IMR-90 (cell line): ENCODE data around the gene RHBDL3. TPM values are rescaled to one million over a fixed set of nuclear protein-coding genes. Genes with fewer than 3 reads are reported as not detected.

Experiments used
- ATAC-seq: fragments of 200-7000 bp; cut with Tn5 transposase; 2 replicates; pipeline ENCODE4 v1.9.1; 2020; ENCODE audit warnings: low read depth, mild to moderate bottlenecking, moderate library complexity
- BruUV-seq: library from RNA; stranded (reverse); fragments of 400-500 nt; replicated peaks from 2 replicates; lab custom pipeline; 2021; lab: Mats Ljungman, UMichigan
- CTCF ChIA-PET: fragments of 300-600 bp; formaldehyde crosslinking; extraction: SDS; loops from one replicate; lab custom pipeline; 2021; ENCODE audit warnings: antibody characterized with exemption; lab: Yijun Ruan, JAX
- POLR2A ChIA-PET: fragments of 300-600 bp; sonication (Branson Sonifier 250); formaldehyde crosslinking; loops from one replicate; lab custom pipeline; 2022; ENCODE audit warnings: antibody characterized with exemption; ENCODE audit not compliant: unreplicated experiment; lab: Charles Lee
- DNase-seq: peaks from one replicate; pipeline ENCODE4 v3.0.0; 2013
- H2AFZ ChIP-seq: replicated peaks from 2 replicates; pipeline ENCODE3; 2013; ENCODE audit warnings: low read length, mild to moderate bottlenecking; ENCODE audit not compliant: poor library complexity
- H2AK5ac ChIP-seq: 2 replicates; pipeline ENCODE4 v1.6.1; 2013; ENCODE audit warnings: low read depth, low read length, inconsistent platforms
- H2AK9ac ChIP-seq: replicated peaks from 2 replicates; pipeline ENCODE3; 2013; ENCODE audit warnings: mild to moderate bottlenecking, low read depth, low read length, moderate library complexity; ENCODE audit not compliant: poor library complexity
- H2BK120ac ChIP-seq: 2 replicates; pipeline ENCODE4 v1.6.1; 2013; ENCODE audit warnings: low read depth, low read length, inconsistent platforms
- H2BK15ac ChIP-seq: 3 replicates; pipeline ENCODE4 v1.6.1; 2013; ENCODE audit warnings: low read depth, low read length, inconsistent platforms
- H2BK20ac ChIP-seq: 2 replicates; pipeline ENCODE4 v1.6.1; 2013; ENCODE audit warnings: low read depth, mild to moderate bottlenecking, inconsistent platforms, low read length, moderate library complexity
- H2BK5ac ChIP-seq: 2 replicates; pipeline ENCODE4 v1.6.1; 2013; ENCODE audit warnings: mild to moderate bottlenecking, low read depth, low read length, inconsistent platforms; ENCODE audit not compliant: poor library complexity, severe bottlenecking
- H3K14ac ChIP-seq: replicated peaks from 2 replicates; pipeline ENCODE4 v1.6.1; 2013; ENCODE audit warnings: low read depth, low read length, inconsistent platforms
- H3K18ac ChIP-seq: 2 replicates; pipeline ENCODE4 v1.6.1; 2013; ENCODE audit warnings: low read depth, low read length, control low read depth
- H3K23ac ChIP-seq: 2 replicates; pipeline ENCODE4 v1.6.1; 2013; ENCODE audit warnings: low read depth, low read length, inconsistent platforms
- H3K27ac ChIP-seq: 2 replicates; pipeline ENCODE4 v1.5.1; 2013; ENCODE audit warnings: mild to moderate bottlenecking, control low read depth, low read length; ENCODE audit not compliant: insufficient read depth
- H3K27me3 ChIP-seq: 2 replicates; pipeline ENCODE4 v1.6.1; 2013; ENCODE audit warnings: low read length; ENCODE audit not compliant: control insufficient read depth, insufficient read depth
- H3K36me3 ChIP-seq: 2 replicates; pipeline ENCODE4 v1.6.1; 2013; ENCODE audit warnings: low read length, mixed read lengths; ENCODE audit not compliant: control insufficient read depth, insufficient read depth
- H3K4ac ChIP-seq: 2 replicates; pipeline ENCODE4 v1.6.1; 2013; ENCODE audit warnings: low read depth, low read length, inconsistent platforms
- H3K4me1 ChIP-seq: 2 replicates; pipeline ENCODE4 v1.6.1; 2013; ENCODE audit warnings: low read length, mixed read lengths; ENCODE audit not compliant: control insufficient read depth, insufficient read depth
- H3K4me2 ChIP-seq: 2 replicates; pipeline ENCODE4 v1.6.1; 2013; ENCODE audit warnings: low read depth, mild to moderate bottlenecking, control low read depth, low read length, moderate library complexity
- H3K4me3 ChIP-seq: 2 replicates; pipeline ENCODE4 v1.5.1; 2013; ENCODE audit warnings: low read depth, mild to moderate bottlenecking, control low read depth, low read length, moderate library complexity; ENCODE audit not compliant: insufficient read depth
- H3K56ac ChIP-seq: 2 replicates; pipeline ENCODE4 v1.6.1; 2013; ENCODE audit warnings: low read length, inconsistent platforms; ENCODE audit not compliant: insufficient read depth; ENCODE audit errors: extremely low read depth
- H3K79me1 ChIP-seq, 2 experiments: 2 replicates each; pipeline ENCODE4 v1.6.1; 2013; ENCODE audit warnings: low read length in 2 of 2, inconsistent platforms in 1 of 2, low read depth in 1 of 2
- H3K9ac ChIP-seq: 2 replicates; pipeline ENCODE4 v1.6.1; 2013; ENCODE audit warnings: low read depth, low read length, control low read depth
- H3K9me1 ChIP-seq: 2 replicates; pipeline ENCODE4 v1.6.1; 2013; ENCODE audit warnings: low read length, inconsistent platforms; ENCODE audit not compliant: insufficient read depth
- H3K9me3 ChIP-seq: 2 replicates; pipeline ENCODE4 v1.6.1; 2013; ENCODE audit warnings: low read length; ENCODE audit not compliant: control insufficient read depth, insufficient read depth
- H4K20me1 ChIP-seq: 2 replicates; pipeline ENCODE4 v1.6.1; 2013; ENCODE audit warnings: low read length, inconsistent platforms; ENCODE audit not compliant: insufficient read depth
- H4K5ac ChIP-seq: 2 replicates; pipeline ENCODE4 v1.6.1; 2013; ENCODE audit warnings: mild to moderate bottlenecking, low read depth, low read length, control low read depth
- H4K8ac ChIP-seq, 2 experiments: 2 replicates each; pipeline ENCODE4 v1.6.1; 2013; ENCODE audit warnings: low read depth in 2 of 2, low read length in 2 of 2, control low read depth in 1 of 2, inconsistent platforms in 1 of 2
- H4K91ac ChIP-seq: 2 replicates; pipeline ENCODE4 v1.6.1; 2013; ENCODE audit warnings: low read depth, low read length, inconsistent platforms; ENCODE audit not compliant: insufficient read depth
- BHLHE40 ChIP-seq: fragments of 150-350 bp; IDR thresholded peaks from 2 replicates; pipeline ENCODE4 v1.6.1; 2016; ENCODE audit warnings: mild to moderate bottlenecking, low read depth, low read length
- CEBPB ChIP-seq: IDR thresholded peaks from 2 replicates; pipeline ENCODE4 v1.6.1; 2012; ENCODE audit warnings: low read depth, low read length, improper control_type of control experiment
- CHD1 ChIP-seq: IDR thresholded peaks from 2 replicates; pipeline ENCODE4 v1.6.1; 2012; ENCODE audit warnings: low read depth, low read length, improper control_type of control experiment
- CTCF ChIP-seq: conservative IDR thresholded peaks from 2 replicates; pipeline ENCODE4 v1.5.1; 2012; ENCODE audit warnings: mild to moderate bottlenecking, low read depth, low read length, improper control_type of control experiment
- FOS ChIP-seq: fragments of 150-350 bp; IDR thresholded peaks from 2 replicates; pipeline ENCODE4 v1.6.1; 2016; ENCODE audit warnings: low read depth, low read length
- MAFK ChIP-seq: IDR thresholded peaks from 2 replicates; pipeline ENCODE4 v1.6.1; 2012; ENCODE audit warnings: low read depth, low read length, improper control_type of control experiment
- MAZ ChIP-seq: IDR thresholded peaks from 2 replicates; pipeline ENCODE4 v1.6.1; 2012; ENCODE audit warnings: low read depth, mild to moderate bottlenecking, low read length, improper control_type of control experiment, moderate library complexity, borderline replicate concordance
- MXI1 ChIP-seq: IDR thresholded peaks from 2 replicates; pipeline ENCODE4 v1.6.1; 2012; ENCODE audit warnings: low read depth, mild to moderate bottlenecking, low read length, moderate library complexity, borderline replicate concordance
- NFE2L2 ChIP-seq: fragments of 150-350 bp; IDR thresholded peaks from 2 replicates; pipeline ENCODE4 v1.6.1; 2016; ENCODE audit warnings: low read depth, mild to moderate bottlenecking, low read length
- POLR2A ChIP-seq: IDR thresholded peaks from 2 replicates; pipeline ENCODE4 v1.6.1; 2012; ENCODE audit warnings: mild to moderate bottlenecking, low read depth, low read length
- RAD21 ChIP-seq: IDR thresholded peaks from 2 replicates; pipeline ENCODE4 v1.6.1; 2012; ENCODE audit warnings: low read length, improper control_type of control experiment
- RCOR1 ChIP-seq: IDR thresholded peaks from 2 replicates; pipeline ENCODE4 v1.6.1; 2012; ENCODE audit warnings: mild to moderate bottlenecking, low read length, improper control_type of control experiment; ENCODE audit not compliant: insufficient replicate concordance
- RFX5 ChIP-seq: IDR thresholded peaks from 2 replicates; pipeline ENCODE4 v1.8.0; 2012; ENCODE audit warnings: low read depth, mild to moderate bottlenecking, low read length, moderate library complexity
- SMC3 ChIP-seq: fragments of 150-350 bp; IDR thresholded peaks from 2 replicates; pipeline ENCODE4 v1.6.1; 2016; ENCODE audit warnings: low read depth, mild to moderate bottlenecking, antibody characterized with exemption, low read length, moderate library complexity
- USF2 ChIP-seq: fragments of 150-350 bp; IDR thresholded peaks from 2 replicates; pipeline ENCODE4 v1.6.1; 2017; ENCODE audit warnings: mild to moderate bottlenecking, antibody characterized with exemption, low read length, low read depth
- WGBS, 2 experiments: methylation state at CpG; one replicate each; pipeline versions ENCODE4 v1.1.5 to v1.1.7; 2013; ENCODE audit warnings: missing lambda C conversion rate in 2 of 2; ENCODE audit not compliant: insufficient read length in 1 of 2; ENCODE audit errors: extremely low coverage in 2 of 2; 5-methylcytosine and 5-hydroxymethylcytosine counted together
- dilution Hi-C: fragments of 300-500 bp; cut with HindIII; formaldehyde crosslinking; loops from one replicate; pipeline ENCODE4 v1.14.3; 2018; ENCODE audit warnings: low sequenced_read_pairs; ENCODE audit not compliant: unreplicated experiment
- in situ Hi-C: fragments of 300-500 bp; cut with MboI; formaldehyde crosslinking; loops from 3 replicates; pipeline ENCODE4 v1.14.3; 2019; ENCODE audit warnings: low sequenced_read_pairs, inconsistent platforms, mixed read lengths
- intact Hi-C: fragments of 100-400 bp; cut with micrococcal nuclease; formaldehyde crosslinking; loops from 2 replicates; pipeline ENCODE4 v1.10.0; 2022
- polyA plus RNA-seq, 3 experiments: library from polyadenylated mRNA; depleted of rRNA; stranded (reverse); fragments of >200 nt; gene quantifications; 2 replicates each; pipeline ENCODE4 v1.2.3, GENCODE V29; 2012; ENCODE audit warnings: low replicate concordance in 1 of 3
- total RNA-seq: library from RNA; depleted of rRNA; stranded (reverse); fragments of >200 nt; gene quantifications from 2 replicates; pipeline ENCODE4 v1.2.3, GENCODE V29; 2012

RHBDL3 gene
- total and polyA plus RNA-seq, 2 of the 4 experiments (the other 2 are of a cell fraction) = 0.09 to 0.18 TPM

- ChIA-PET CTCF (interaction anchor here (0.7 kb wide), 1 partner anchor 39 kb away, joined by 3 read pairs; no protein-coding TSS in a partner anchor), POLR2A (no interaction called here)
- Histone ChIP-seq H3K27me3 (peaks cover 34% of the 10 kb centered on the region), H3K9ac (no peak overlapping the region), H4K5ac (no peak overlapping the region), H2AFZ (no peak overlapping the region), H2BK120ac (no peak overlapping the region), H4K8ac (no peak overlapping the region), H3K14ac (no peak overlapping the region), H3K27ac (no peak overlapping the region), H3K4me2 (no peak overlapping the region), H3K4me1 (peaks cover 3% of the 10 kb centered on the region; the same call in 1 of the 2 replicates), H2AK5ac (no peak overlapping the region), H2BK20ac (no peak overlapping the region), H3K9me1 (0 out of 2 replicates have a peak, but pooled peaks cover 2% of the 10 kb centered on the region), H2BK5ac (no peak overlapping the region), H2AK9ac (no peak overlapping the region), H3K4me3 (no peak overlapping the region), H4K20me1 (peaks cover 3% of the 10 kb centered on the region), H3K18ac (no peak overlapping the region), H3K56ac (no peak overlapping the region), H2BK15ac (no peak overlapping the region), H3K79me1 (no peaks in the 10 kb centered on the region), H3K36me3 (no peaks in the 10 kb centered on the region), H3K23ac (no peak overlapping the region), H3K4ac (no peak overlapping the region), H3K9me3 (no peaks in the 10 kb centered on the region), H4K91ac (no peak overlapping the region)
- intact Hi-C loops = no loop called here
- no TSS peak for BruUV-seq
- in situ Hi-C loops = no loop called here
- ATAC-seq (no peak), DNase-seq (no peak)
- dilution Hi-C loops = no loop called here
- WGBS, 2 experiments = 44% methylated on average over 7 of the region's 21 CpGs; no CpG with 5 or more reads in 1 of the 2 experiments
- TF ChIP-seq NFE2L2 = no peak
- no peak for TF ChIP-seq SMC3
- no peak for TF ChIP-seq RAD21
- TF ChIP-seq USF2 = no peak
- TF ChIP-seq MAFK = no peak
- no peak for TF ChIP-seq POLR2A
- no peak for TF ChIP-seq CHD1
- no peak for TF ChIP-seq RCOR1
- no peak for TF ChIP-seq RFX5
- no peak for TF ChIP-seq CTCF
- no peak for TF ChIP-seq CEBPB
- TF ChIP-seq FOS = no peak
- TF ChIP-seq BHLHE40 = no peak
- no peak for TF ChIP-seq MAZ
- TF ChIP-seq MXI1 = no peak
Observed at GRCh38 chr17:32279891-32280716, 14.5 kb downstream of the RHBDL3 start.
